Skeletal muscle satellite cell (primary cell): ENCODE data around the gene SLC22A23.

ENCODE experiments used
- H3K27me3 ChIP-seq: 2 replicates; pipeline ENCODE4 v1.7.0; 2013; ENCODE audit warnings: low read length; ENCODE audit not compliant: control insufficient read depth, insufficient read depth
- H3K36me3 ChIP-seq: 2 replicates; pipeline ENCODE4 v1.7.0; 2013; ENCODE audit warnings: mild to moderate bottlenecking, control low read depth, low read length; ENCODE audit not compliant: insufficient read depth
- H3K4me1 ChIP-seq: 2 replicates; pipeline ENCODE4 v1.7.0; 2013; ENCODE audit warnings: low read length; ENCODE audit not compliant: control insufficient read depth, insufficient read depth
- H3K4me2 ChIP-seq: 2 replicates; pipeline ENCODE4 v1.7.0; 2013; ENCODE audit warnings: mild to moderate bottlenecking, low read length
- H3K4me3 ChIP-seq: 2 replicates; pipeline ENCODE4 v1.7.0; 2013; ENCODE audit warnings: low read length
- H3K9ac ChIP-seq: 2 replicates; pipeline ENCODE4 v1.7.0; 2013; ENCODE audit warnings: mild to moderate bottlenecking, low read depth, low read length, moderate library complexity
- H3K9me3 ChIP-seq: replicated peaks from 2 replicates; pipeline ENCODE4 v1.7.0; 2013; ENCODE audit warnings: mild to moderate bottlenecking, control low read depth, low read length

Gene SLC22A23

DNA sequence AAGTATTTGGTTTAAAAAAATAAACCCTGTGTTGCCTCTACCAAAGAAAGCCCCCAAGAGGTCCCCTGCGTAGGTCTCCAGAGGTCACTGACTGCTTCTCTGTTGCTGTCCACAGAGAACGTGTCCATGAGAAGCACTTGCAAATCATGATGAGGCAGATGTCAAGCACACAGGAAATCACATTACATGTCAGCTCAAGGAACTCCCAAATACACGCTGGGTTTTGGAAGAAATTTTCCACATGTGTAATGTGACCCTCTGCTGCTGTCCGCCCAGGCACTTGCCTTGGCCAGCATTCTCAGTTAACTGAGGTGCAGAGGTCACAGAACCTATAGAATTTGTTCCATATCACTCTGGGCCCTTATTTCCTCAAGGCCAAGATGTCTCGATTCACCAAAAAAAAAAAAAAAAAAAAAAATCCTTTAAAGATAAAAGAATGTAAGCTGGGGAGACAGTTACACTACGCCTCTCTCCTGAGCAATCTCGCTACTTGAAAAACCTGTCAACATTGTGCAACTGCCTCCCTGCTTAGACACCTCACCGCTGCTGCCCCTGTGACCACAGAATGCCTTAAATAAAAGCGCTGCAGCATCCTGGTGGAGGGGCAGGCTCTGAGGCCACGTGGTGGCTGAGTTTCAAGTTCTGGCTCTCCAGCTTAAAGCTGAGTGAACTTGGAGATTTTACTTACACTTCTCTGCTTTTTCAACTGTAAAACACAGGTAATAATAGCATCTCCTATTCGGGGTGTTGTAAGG, 42.3 kb downstream of the SLC22A23 start:
- no peak overlapping the region for H3K4me3 ChIP-seq
- peaks cover 3% of the 10 kb centered on the region for H3K4me1 ChIP-seq
- H3K4me2 ChIP-seq, result no peak overlapping the region
- H3K36me3 ChIP-seq, result no peaks in the 10 kb centered on the region
- H3K9ac ChIP-seq, result no peak overlapping the region
- H3K27me3 ChIP-seq, result peaks cover 5% of the 10 kb centered on the region
- H3K9me3 ChIP-seq, result no peaks in the 10 kb centered on the region

DNA sequence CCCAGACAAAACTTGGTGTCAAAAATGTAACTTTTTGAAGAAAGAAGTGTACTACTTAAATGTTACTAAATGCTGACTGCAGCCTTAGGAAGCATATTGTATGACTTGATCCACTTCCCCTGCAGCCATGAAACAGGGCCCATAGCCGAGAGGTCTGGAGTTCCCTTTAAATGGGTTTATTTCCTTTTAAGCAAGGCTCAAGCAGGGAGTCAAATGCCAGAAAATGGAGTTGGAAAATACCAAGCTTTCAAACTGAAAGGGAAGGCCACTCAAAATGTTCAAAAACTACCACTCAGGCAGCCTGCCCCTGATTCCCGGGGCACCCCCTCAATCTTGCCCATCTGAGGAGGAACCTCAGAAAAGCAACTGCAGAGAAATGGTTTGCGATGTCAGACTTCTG, 43.3 kb downstream of the SLC22A23 start:
- no peak overlapping the region for H3K4me2 ChIP-seq
- H3K36me3 ChIP-seq, result no peaks in the 10 kb centered on the region
- H3K9me3 ChIP-seq, result no peaks in the 10 kb centered on the region
- H3K9ac ChIP-seq, result no peak overlapping the region
- H3K4me1 ChIP-seq, result no peaks in the 10 kb centered on the region
- peaks cover 5% of the 10 kb centered on the region for H3K27me3 ChIP-seq
- H3K4me3 ChIP-seq, result no peak overlapping the region

DNA sequence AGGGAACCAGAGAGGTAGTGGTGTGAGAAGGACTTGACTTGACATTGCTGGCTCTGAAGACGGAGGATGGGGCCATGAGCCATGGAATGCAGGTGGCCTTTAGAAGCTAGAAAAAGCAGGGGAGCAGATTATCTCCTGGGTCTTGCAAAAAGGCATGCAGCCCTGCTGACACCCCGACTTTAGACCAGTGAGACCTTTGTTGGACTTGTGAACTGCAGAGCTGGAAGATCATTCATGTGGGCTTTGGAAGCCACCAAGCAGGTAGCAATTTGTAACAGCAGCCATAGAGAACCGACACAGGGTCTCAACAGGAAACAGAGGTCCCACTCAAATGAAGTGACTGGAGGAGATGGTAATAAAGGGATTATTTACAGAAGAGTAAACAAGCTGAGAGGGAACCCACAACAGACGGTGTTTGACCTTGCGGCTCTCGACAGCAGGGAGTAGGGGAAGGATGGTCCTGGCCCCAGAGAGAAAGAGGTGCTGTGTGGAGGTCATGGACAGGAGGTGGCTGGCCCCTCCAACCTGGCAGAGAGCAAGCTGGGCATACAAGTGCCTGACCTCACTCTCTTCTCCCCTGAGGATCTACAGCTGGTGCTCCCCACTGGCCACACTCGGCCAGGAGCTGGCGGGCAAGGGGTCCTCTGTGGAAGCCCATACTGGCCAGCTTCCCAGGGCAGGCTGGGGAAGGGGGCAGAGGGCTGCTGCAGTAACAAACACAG, 43.9 kb downstream of the SLC22A23 start:
- peaks cover 5% of the 10 kb centered on the region for H3K27me3 ChIP-seq
- no peak overlapping the region for H3K4me3 ChIP-seq
- H3K4me1 ChIP-seq, result no peaks in the 10 kb centered on the region
- H3K9ac ChIP-seq, result no peak overlapping the region
- no peak overlapping the region for H3K4me2 ChIP-seq
- no peaks in the 10 kb centered on the region for H3K36me3 ChIP-seq
- H3K9me3 ChIP-seq, result no peaks in the 10 kb centered on the region

DNA sequence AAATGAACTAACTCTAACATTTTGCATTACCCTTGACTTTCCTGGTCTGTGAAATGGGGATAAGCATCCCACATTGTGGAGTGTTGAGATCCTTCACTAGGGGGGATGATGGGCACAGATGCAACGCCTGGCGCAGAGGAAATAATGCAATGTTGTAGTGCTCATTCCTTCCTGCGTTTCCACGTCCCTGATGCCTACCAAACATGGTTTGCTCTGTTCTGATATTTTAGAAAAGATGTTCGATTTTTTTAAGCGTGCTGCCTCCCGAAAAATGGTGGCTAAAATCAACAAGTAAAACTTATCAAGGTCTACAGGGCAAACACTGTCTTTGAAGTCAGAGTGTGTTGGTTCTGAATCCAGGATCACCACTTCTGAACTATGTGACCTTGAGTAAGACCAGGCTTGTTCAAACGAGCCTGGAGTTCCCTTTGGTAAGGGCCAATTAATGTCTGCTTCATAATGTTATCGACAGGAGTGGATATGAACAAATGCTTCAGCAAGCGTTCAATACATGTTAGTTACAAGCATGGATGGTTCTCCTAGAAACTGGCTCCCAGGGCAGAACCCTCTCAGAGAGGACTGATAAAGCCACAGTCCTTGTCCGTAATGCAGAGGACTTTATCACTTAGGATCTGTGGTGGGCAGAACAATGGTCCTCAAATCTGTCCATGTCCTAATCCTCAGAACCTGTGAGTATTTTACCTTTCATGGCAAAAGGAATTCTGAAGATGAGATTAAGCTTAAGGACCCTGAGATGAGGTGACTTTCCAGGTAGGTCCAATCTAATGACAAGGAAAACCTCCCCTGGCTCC, 44.7 kb downstream of the SLC22A23 start:
- peaks cover 5% of the 10 kb centered on the region for H3K27me3 ChIP-seq
- H3K4me2 ChIP-seq, result no peak overlapping the region
- H3K4me3 ChIP-seq, result no peak overlapping the region
- no peak overlapping the region for H3K9ac ChIP-seq
- H3K36me3 ChIP-seq, result no peaks in the 10 kb centered on the region
- no peaks in the 10 kb centered on the region for H3K9me3 ChIP-seq
- peaks cover 5% of the 10 kb centered on the region for H3K4me1 ChIP-seq

DNA sequence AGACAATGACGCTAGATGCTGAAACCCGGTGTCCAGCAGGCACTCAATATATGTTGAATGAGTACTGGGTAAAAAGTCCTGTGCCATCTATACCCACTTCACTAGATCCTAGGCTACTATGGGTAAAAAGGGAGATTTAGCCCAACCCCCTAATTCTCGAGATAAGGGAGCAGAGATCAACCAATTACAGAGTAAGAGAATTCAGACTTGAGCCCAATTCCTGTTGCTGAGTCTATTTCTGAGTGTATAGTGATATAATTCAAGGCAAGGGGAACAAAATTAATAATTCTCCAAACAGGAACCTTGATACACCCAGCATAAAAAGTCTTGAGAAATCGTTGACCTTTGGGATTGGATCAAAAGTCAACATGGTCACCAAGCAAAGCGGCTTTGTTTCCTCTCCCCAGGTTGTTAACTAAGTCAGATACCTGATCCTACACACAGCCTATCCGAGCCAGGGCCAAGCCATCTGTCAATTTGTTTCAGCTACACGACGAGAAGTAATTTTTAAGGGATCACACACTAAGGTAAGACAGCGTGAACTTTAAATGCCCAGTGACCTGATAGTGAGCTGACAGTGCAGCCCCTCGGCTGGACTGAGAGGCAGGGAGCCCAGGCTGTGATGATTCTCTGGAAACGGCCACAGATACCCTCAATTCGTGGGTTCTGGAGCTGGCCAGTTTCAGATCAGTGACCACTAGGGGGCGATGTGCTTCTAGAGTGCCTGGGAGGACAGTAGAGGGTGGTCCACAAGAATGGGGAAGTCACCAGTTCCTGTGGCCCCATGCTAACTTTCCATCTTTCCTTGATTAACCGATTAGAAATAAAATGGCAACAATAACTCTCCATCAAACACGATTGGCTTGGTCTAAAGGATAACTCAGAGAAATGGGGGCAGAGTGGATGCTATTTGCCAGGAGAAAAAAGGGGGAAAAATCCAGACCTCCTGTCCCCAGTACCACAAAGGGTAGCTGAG, 46.2 kb downstream of the SLC22A23 start:
- Histone ChIP-seq H3K4me1 (peaks cover 12% of the 10 kb centered on the region), H3K4me2 (no peak overlapping the region), H3K4me3 (no peak overlapping the region), H3K27me3 (peaks cover 5% of the 10 kb centered on the region), H3K9me3 (no peaks in the 10 kb centered on the region), H3K9ac (no peak overlapping the region), H3K36me3 (no peaks in the 10 kb centered on the region)

DNA sequence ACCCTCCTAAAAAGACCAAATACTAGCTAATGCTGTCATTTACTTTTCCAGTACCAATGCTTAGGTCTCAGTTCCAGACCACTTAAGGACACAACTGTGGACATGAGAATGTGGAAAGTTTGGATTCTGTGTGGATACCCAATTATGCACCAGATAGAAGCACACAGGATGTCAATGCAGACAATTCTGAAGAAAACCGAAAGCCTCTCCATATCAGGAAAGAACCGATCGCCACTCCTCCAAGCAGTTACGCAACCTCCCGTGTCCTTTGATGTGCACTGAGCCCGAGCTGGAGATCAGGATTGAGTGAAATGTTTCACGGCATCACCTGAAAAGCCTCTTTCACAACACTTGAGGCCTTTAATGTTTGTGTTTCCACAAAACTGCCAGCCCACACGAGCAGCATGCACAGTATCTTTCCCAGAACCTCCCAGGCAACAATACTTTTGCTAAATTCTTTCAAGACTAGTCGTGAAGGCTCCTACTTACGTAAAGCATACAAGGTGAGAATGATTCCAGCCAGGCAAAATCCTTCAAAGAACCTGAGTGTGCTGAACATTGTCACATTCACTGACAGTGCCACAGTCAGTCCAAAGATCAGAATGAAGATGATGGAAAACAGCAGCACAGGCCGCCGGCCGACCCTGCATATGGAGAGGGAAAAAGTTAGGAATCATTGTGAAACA, 47.0 kb downstream of the SLC22A23 start:
- peaks cover 1% of the 10 kb centered on the region for H3K27me3 ChIP-seq
- H3K4me2 ChIP-seq, result no peak overlapping the region
- peaks cover 18% of the 10 kb centered on the region for H3K4me1 ChIP-seq
- no peaks in the 10 kb centered on the region for H3K36me3 ChIP-seq
- H3K9me3 ChIP-seq, result no peaks in the 10 kb centered on the region
- no peak overlapping the region for H3K4me3 ChIP-seq
- H3K9ac ChIP-seq, result no peak overlapping the region

DNA sequence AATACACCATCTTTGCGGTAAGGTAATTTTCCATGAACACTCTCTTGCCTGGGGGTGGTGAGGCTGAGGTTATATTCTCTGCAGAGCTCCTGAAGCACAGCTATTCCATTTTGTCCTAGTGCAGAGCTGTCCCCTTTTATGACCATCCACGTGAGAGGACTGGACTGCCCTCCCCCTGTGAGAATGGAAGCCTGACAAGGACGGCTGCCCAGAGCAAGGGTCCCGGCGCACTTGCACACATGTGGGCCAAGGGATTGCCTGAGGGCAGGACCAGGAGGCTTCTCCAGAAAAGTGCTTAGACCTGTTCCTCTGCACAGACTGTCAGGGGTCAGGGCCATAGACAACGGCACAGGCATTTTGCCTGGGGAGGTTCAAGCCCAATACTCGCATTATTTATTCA, 48.2 kb downstream of the SLC22A23 start:
- Histone ChIP-seq H3K27me3 (no peaks in the 10 kb centered on the region), H3K4me2 (no peak overlapping the region), H3K9ac (no peak overlapping the region), H3K4me1 (peaks cover 18% of the 10 kb centered on the region), H3K36me3 (no peaks in the 10 kb centered on the region), H3K9me3 (no peaks in the 10 kb centered on the region), H3K4me3 (no peak overlapping the region)

DNA sequence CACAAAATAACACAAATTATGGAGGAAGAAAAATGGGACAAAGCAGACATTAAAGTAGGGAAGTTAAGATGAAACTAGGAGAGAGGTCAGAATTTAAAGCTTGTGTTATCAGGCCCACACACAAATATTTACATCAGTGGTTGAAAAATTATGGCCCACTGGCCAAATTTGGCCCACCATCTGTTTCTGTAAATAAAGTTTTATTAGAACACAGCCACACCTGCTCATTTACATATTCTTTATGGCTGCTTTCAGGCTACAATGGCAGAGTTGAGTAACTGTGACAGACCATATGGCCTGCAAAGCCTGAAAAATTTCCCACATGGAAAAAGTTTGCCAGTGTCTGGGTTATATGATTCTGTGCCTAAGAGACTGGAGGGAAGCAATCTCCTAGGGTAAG, 49.0 kb downstream of the SLC22A23 start:
- H3K9ac ChIP-seq, result no peak overlapping the region
- no peak overlapping the region for H3K4me3 ChIP-seq
- H3K4me1 ChIP-seq, result peaks cover 18% of the 10 kb centered on the region
- H3K36me3 ChIP-seq, result no peaks in the 10 kb centered on the region
- H3K27me3 ChIP-seq, result no peaks in the 10 kb centered on the region
- H3K4me2 ChIP-seq, result no peak overlapping the region
- H3K9me3 ChIP-seq, result no peaks in the 10 kb centered on the region

DNA sequence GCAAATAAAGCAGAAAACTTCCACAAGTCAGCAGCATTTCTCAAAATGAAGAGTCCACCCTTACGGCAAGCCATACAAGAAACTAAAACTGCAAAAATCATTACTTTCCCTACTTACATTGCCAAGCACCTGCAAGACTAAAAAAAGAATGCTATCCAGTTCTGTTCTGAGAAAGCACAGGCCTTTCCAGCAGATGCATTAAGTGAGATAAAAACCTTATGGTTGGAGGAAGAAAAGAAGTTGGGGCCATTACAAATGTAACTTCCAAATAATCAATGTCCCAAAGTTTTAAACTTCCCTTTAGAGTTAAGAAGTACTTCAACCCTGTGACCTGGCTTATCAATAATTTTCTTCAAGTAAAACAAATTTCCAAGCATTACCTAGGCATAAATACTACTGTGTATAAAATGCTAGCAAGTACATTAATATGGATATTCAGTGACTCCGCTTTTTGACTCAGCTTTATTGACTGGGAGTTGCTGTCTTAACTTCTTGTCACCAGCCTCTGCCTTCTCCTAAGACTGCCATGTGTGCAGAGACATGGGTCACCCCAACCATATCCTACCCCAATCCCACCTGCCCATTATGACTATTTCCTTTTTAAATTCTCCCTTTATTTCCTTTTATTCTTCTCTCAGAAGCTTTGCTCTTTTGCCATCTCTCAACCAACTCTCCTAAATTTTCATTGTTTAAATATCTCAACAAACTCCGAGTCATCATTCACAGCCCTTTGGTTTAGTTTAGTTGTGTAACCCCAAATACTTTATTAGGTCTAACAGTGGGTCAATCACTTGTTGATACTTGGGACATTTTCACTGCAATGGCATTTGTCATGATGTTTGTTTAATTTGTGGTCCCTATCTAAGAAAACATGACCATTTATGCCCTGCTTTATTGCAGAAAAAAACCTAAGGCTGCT, 49.7 kb downstream of the SLC22A23 start:
- H3K4me3 ChIP-seq, result no peak overlapping the region
- no peaks in the 10 kb centered on the region for H3K27me3 ChIP-seq
- no peak overlapping the region for H3K9ac ChIP-seq
- H3K9me3 ChIP-seq, result no peaks in the 10 kb centered on the region
- H3K4me1 ChIP-seq, result peaks cover 18% of the 10 kb centered on the region
- no peaks in the 10 kb centered on the region for H3K36me3 ChIP-seq
- no peak overlapping the region for H3K4me2 ChIP-seq

DNA sequence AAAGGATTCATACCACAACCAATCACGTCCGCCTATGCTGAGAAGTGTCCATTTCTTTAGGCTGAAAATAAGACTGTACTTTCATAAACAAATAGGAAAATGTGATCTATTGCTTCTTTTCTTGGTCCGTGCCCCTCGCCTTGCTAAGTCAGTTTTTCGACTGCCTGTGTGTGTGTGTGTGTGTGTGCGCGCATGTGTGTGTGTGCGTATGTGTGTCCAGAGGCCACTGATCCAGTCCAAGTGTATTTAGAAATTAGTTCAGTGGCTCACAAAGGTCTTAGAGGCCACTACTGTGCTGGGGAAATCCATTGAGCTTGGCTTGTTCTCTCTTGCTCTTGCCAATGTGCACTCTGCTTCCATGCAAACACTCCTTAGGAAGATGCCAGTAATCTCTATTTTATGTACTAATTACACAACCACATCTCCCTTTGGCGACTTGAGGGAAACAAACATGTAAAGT, 50.5 kb downstream of the SLC22A23 start:
- Histone ChIP-seq H3K9ac (no peak overlapping the region), H3K4me3 (no peak overlapping the region), H3K36me3 (no peaks in the 10 kb centered on the region), H3K4me2 (no peak overlapping the region), H3K4me1 (peaks cover 18% of the 10 kb centered on the region), H3K27me3 (no peaks in the 10 kb centered on the region), H3K9me3 (no peaks in the 10 kb centered on the region)
